IMR-90 (cell line): Measurements from ENCODE around the gene CACNA2D4. TPM values are rescaled to one million over a fixed set of nuclear protein-coding genes. Genes with fewer than 3 reads are reported as not detected.

Experiments used
- ATAC-seq: fragments of 200-7000 bp; cut with Tn5 transposase; 2 replicates; pipeline ENCODE4 v1.9.1; 2020; ENCODE audit warnings: low read depth, mild to moderate bottlenecking, moderate library complexity
- BruUV-seq: library from RNA; stranded (reverse); fragments of 400-500 nt; replicated peaks from 2 replicates; lab custom pipeline; 2021; lab: Mats Ljungman, UMichigan
- CTCF ChIA-PET: fragments of 300-600 bp; formaldehyde crosslinking; extraction: SDS; loops from one replicate; lab custom pipeline; 2021; ENCODE audit warnings: antibody characterized with exemption; lab: Yijun Ruan, JAX
- POLR2A ChIA-PET: fragments of 300-600 bp; sonication (Branson Sonifier 250); formaldehyde crosslinking; loops from one replicate; lab custom pipeline; 2022; ENCODE audit warnings: antibody characterized with exemption; ENCODE audit not compliant: unreplicated experiment; lab: Charles Lee
- DNase-seq: peaks from one replicate; pipeline ENCODE4 v3.0.0; 2013
- H2AFZ ChIP-seq: replicated peaks from 2 replicates; pipeline ENCODE3; 2013; ENCODE audit warnings: low read length, mild to moderate bottlenecking; ENCODE audit not compliant: poor library complexity
- H2AK5ac ChIP-seq: 2 replicates; pipeline ENCODE4 v1.6.1; 2013; ENCODE audit warnings: low read depth, low read length, inconsistent platforms
- H2AK9ac ChIP-seq: replicated peaks from 2 replicates; pipeline ENCODE3; 2013; ENCODE audit warnings: mild to moderate bottlenecking, low read depth, low read length, moderate library complexity; ENCODE audit not compliant: poor library complexity
- H2BK120ac ChIP-seq: 2 replicates; pipeline ENCODE4 v1.6.1; 2013; ENCODE audit warnings: low read depth, low read length, inconsistent platforms
- H2BK15ac ChIP-seq: 3 replicates; pipeline ENCODE4 v1.6.1; 2013; ENCODE audit warnings: low read depth, low read length, inconsistent platforms
- H2BK20ac ChIP-seq: 2 replicates; pipeline ENCODE4 v1.6.1; 2013; ENCODE audit warnings: low read depth, mild to moderate bottlenecking, inconsistent platforms, low read length, moderate library complexity
- H2BK5ac ChIP-seq: 2 replicates; pipeline ENCODE4 v1.6.1; 2013; ENCODE audit warnings: mild to moderate bottlenecking, low read depth, low read length, inconsistent platforms; ENCODE audit not compliant: poor library complexity, severe bottlenecking
- H3K14ac ChIP-seq: replicated peaks from 2 replicates; pipeline ENCODE4 v1.6.1; 2013; ENCODE audit warnings: low read depth, low read length, inconsistent platforms
- H3K18ac ChIP-seq: 2 replicates; pipeline ENCODE4 v1.6.1; 2013; ENCODE audit warnings: low read depth, low read length, control low read depth
- H3K23ac ChIP-seq: 2 replicates; pipeline ENCODE4 v1.6.1; 2013; ENCODE audit warnings: low read depth, low read length, inconsistent platforms
- H3K27ac ChIP-seq: 2 replicates; pipeline ENCODE4 v1.5.1; 2013; ENCODE audit warnings: mild to moderate bottlenecking, control low read depth, low read length; ENCODE audit not compliant: insufficient read depth
- H3K27me3 ChIP-seq: 2 replicates; pipeline ENCODE4 v1.6.1; 2013; ENCODE audit warnings: low read length; ENCODE audit not compliant: control insufficient read depth, insufficient read depth
- H3K36me3 ChIP-seq: 2 replicates; pipeline ENCODE4 v1.6.1; 2013; ENCODE audit warnings: low read length, mixed read lengths; ENCODE audit not compliant: control insufficient read depth, insufficient read depth
- H3K4ac ChIP-seq: 2 replicates; pipeline ENCODE4 v1.6.1; 2013; ENCODE audit warnings: low read depth, low read length, inconsistent platforms
- H3K4me1 ChIP-seq: 2 replicates; pipeline ENCODE4 v1.6.1; 2013; ENCODE audit warnings: low read length, mixed read lengths; ENCODE audit not compliant: control insufficient read depth, insufficient read depth
- H3K4me2 ChIP-seq: 2 replicates; pipeline ENCODE4 v1.6.1; 2013; ENCODE audit warnings: low read depth, mild to moderate bottlenecking, control low read depth, low read length, moderate library complexity
- H3K4me3 ChIP-seq: 2 replicates; pipeline ENCODE4 v1.5.1; 2013; ENCODE audit warnings: low read depth, mild to moderate bottlenecking, control low read depth, low read length, moderate library complexity; ENCODE audit not compliant: insufficient read depth
- H3K56ac ChIP-seq: 2 replicates; pipeline ENCODE4 v1.6.1; 2013; ENCODE audit warnings: low read length, inconsistent platforms; ENCODE audit not compliant: insufficient read depth; ENCODE audit errors: extremely low read depth
- H3K79me1 ChIP-seq, 2 experiments: 2 replicates each; pipeline ENCODE4 v1.6.1; 2013; ENCODE audit warnings: low read length in 2 of 2, inconsistent platforms in 1 of 2, low read depth in 1 of 2
- H3K9ac ChIP-seq: 2 replicates; pipeline ENCODE4 v1.6.1; 2013; ENCODE audit warnings: low read depth, low read length, control low read depth
- H3K9me1 ChIP-seq: 2 replicates; pipeline ENCODE4 v1.6.1; 2013; ENCODE audit warnings: low read length, inconsistent platforms; ENCODE audit not compliant: insufficient read depth
- H3K9me3 ChIP-seq: 2 replicates; pipeline ENCODE4 v1.6.1; 2013; ENCODE audit warnings: low read length; ENCODE audit not compliant: control insufficient read depth, insufficient read depth
- H4K20me1 ChIP-seq: 2 replicates; pipeline ENCODE4 v1.6.1; 2013; ENCODE audit warnings: low read length, inconsistent platforms; ENCODE audit not compliant: insufficient read depth
- H4K5ac ChIP-seq: 2 replicates; pipeline ENCODE4 v1.6.1; 2013; ENCODE audit warnings: mild to moderate bottlenecking, low read depth, low read length, control low read depth
- H4K8ac ChIP-seq, 2 experiments: 2 replicates each; pipeline ENCODE4 v1.6.1; 2013; ENCODE audit warnings: low read depth in 2 of 2, low read length in 2 of 2, control low read depth in 1 of 2, inconsistent platforms in 1 of 2
- H4K91ac ChIP-seq: 2 replicates; pipeline ENCODE4 v1.6.1; 2013; ENCODE audit warnings: low read depth, low read length, inconsistent platforms; ENCODE audit not compliant: insufficient read depth
- CEBPB ChIP-seq: IDR thresholded peaks from 2 replicates; pipeline ENCODE4 v1.6.1; 2012; ENCODE audit warnings: low read depth, low read length, improper control_type of control experiment
- CHD1 ChIP-seq: IDR thresholded peaks from 2 replicates; pipeline ENCODE4 v1.6.1; 2012; ENCODE audit warnings: low read depth, low read length, improper control_type of control experiment
- CTCF ChIP-seq: conservative IDR thresholded peaks from 2 replicates; pipeline ENCODE4 v1.5.1; 2012; ENCODE audit warnings: mild to moderate bottlenecking, low read depth, low read length, improper control_type of control experiment
- FOS ChIP-seq: fragments of 150-350 bp; IDR thresholded peaks from 2 replicates; pipeline ENCODE4 v1.6.1; 2016; ENCODE audit warnings: low read depth, low read length
- MAFK ChIP-seq: IDR thresholded peaks from 2 replicates; pipeline ENCODE4 v1.6.1; 2012; ENCODE audit warnings: low read depth, low read length, improper control_type of control experiment
- MAZ ChIP-seq: IDR thresholded peaks from 2 replicates; pipeline ENCODE4 v1.6.1; 2012; ENCODE audit warnings: low read depth, mild to moderate bottlenecking, low read length, improper control_type of control experiment, moderate library complexity, borderline replicate concordance
- MXI1 ChIP-seq: IDR thresholded peaks from 2 replicates; pipeline ENCODE4 v1.6.1; 2012; ENCODE audit warnings: low read depth, mild to moderate bottlenecking, low read length, moderate library complexity, borderline replicate concordance
- NFE2L2 ChIP-seq: fragments of 150-350 bp; IDR thresholded peaks from 2 replicates; pipeline ENCODE4 v1.6.1; 2016; ENCODE audit warnings: low read depth, mild to moderate bottlenecking, low read length
- POLR2A ChIP-seq: IDR thresholded peaks from 2 replicates; pipeline ENCODE4 v1.6.1; 2012; ENCODE audit warnings: mild to moderate bottlenecking, low read depth, low read length
- RAD21 ChIP-seq: IDR thresholded peaks from 2 replicates; pipeline ENCODE4 v1.6.1; 2012; ENCODE audit warnings: low read length, improper control_type of control experiment
- RCOR1 ChIP-seq: IDR thresholded peaks from 2 replicates; pipeline ENCODE4 v1.6.1; 2012; ENCODE audit warnings: mild to moderate bottlenecking, low read length, improper control_type of control experiment; ENCODE audit not compliant: insufficient replicate concordance
- RFX5 ChIP-seq: IDR thresholded peaks from 2 replicates; pipeline ENCODE4 v1.8.0; 2012; ENCODE audit warnings: low read depth, mild to moderate bottlenecking, low read length, moderate library complexity
- SMC3 ChIP-seq: fragments of 150-350 bp; IDR thresholded peaks from 2 replicates; pipeline ENCODE4 v1.6.1; 2016; ENCODE audit warnings: low read depth, mild to moderate bottlenecking, antibody characterized with exemption, low read length, moderate library complexity
- USF2 ChIP-seq: fragments of 150-350 bp; IDR thresholded peaks from 2 replicates; pipeline ENCODE4 v1.6.1; 2017; ENCODE audit warnings: mild to moderate bottlenecking, antibody characterized with exemption, low read length, low read depth
- WGBS, 2 experiments: methylation state at CpG; one replicate each; pipeline versions ENCODE4 v1.1.5 to v1.1.7; 2013; ENCODE audit warnings: missing lambda C conversion rate in 2 of 2; ENCODE audit not compliant: insufficient read length in 1 of 2; ENCODE audit errors: extremely low coverage in 2 of 2; 5-methylcytosine and 5-hydroxymethylcytosine counted together
- dilution Hi-C: fragments of 300-500 bp; cut with HindIII; formaldehyde crosslinking; loops from one replicate; pipeline ENCODE4 v1.14.3; 2018; ENCODE audit warnings: low sequenced_read_pairs; ENCODE audit not compliant: unreplicated experiment
- in situ Hi-C: fragments of 300-500 bp; cut with MboI; formaldehyde crosslinking; loops from 3 replicates; pipeline ENCODE4 v1.14.3; 2019; ENCODE audit warnings: low sequenced_read_pairs, inconsistent platforms, mixed read lengths
- intact Hi-C: fragments of 100-400 bp; cut with micrococcal nuclease; formaldehyde crosslinking; loops from 2 replicates; pipeline ENCODE4 v1.10.0; 2022
- polyA plus RNA-seq, 3 experiments: library from polyadenylated mRNA; depleted of rRNA; stranded (reverse); fragments of >200 nt; gene quantifications; 2 replicates each; pipeline ENCODE4 v1.2.3, GENCODE V29; 2012; ENCODE audit warnings: low replicate concordance in 1 of 3
- total RNA-seq: library from RNA; depleted of rRNA; stranded (reverse); fragments of >200 nt; gene quantifications from 2 replicates; pipeline ENCODE4 v1.2.3, GENCODE V29; 2012
- TF ChIP-seq, protein P1 (sequence below): fragments of 150-350 bp; IDR thresholded peaks from 2 replicates; pipeline ENCODE4 v1.6.1; 2016; ENCODE audit warnings: low read depth, mild to moderate bottlenecking, low read length, moderate library complexity, borderline replicate concordance

CACNA2D4 gene
- total and polyA plus RNA-seq, 2 of the 4 experiments (the other 2 are of a cell fraction), result 0.18 to 0.22 TPM

DNA sequence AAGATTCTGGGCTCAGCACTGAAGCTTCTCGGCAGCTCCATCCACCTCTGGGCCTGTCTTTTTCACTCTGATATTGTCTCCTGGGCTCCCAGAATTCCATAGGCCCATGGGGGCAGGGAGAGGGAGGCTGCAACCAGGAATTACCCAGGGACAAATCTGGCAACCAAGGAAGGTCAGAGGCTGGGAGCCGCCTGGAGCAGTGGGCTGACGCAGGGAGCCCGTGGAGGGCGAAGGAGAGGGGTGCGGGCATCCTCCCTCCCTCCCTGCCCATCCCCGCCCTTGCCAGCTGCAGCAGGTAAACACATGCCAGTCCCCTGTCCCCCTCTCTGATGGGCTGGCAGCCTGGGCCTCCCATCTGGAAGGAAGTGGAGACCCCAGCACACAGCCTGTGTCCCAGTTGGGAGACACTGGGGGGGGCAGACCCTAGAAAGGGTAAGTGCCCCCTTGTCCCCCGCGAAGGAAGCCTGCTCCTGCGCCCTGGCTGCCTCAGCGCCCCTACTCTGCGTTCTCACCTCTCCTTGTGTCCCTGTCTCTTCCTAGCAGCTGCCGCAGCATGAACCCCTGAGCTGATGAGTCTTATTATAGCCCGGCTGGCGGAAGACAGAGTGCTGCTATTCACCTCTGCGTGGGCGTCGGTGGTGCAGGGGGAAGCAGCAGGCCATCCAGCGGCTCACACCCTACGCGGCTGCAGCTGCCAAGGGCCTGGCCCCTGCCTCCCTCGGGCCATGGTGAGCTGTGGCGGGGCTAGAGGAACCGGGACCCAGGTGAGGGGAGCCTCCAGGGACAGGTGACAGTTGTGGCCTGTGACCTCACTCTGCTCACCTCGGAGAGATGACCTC is 91.4 kb downstream of the CACNA2D4 start:
- Histone ChIP-seq H3K9me3 (no peaks in the 10 kb centered on the region), H4K8ac (no peak overlapping the region), H3K79me1 (no peaks in the 10 kb centered on the region), H3K4ac (no peak overlapping the region), H3K36me3 (no peaks in the 10 kb centered on the region), H2AK5ac (no peak overlapping the region), H4K91ac (no peak overlapping the region), H3K18ac (no peak overlapping the region), H3K9ac (no peak overlapping the region), H3K14ac (no peak overlapping the region), H3K56ac (no peak overlapping the region), H2BK5ac (no peak overlapping the region), H3K23ac (no peak overlapping the region), H3K9me1 (no peaks in the 10 kb centered on the region), H2BK20ac (no peak overlapping the region), H2BK120ac (no peak overlapping the region), H4K5ac (no peak overlapping the region), H3K27me3 (peaks cover 69% of the 10 kb centered on the region), H2AK9ac (no peak overlapping the region), H3K4me1 (no peaks in the 10 kb centered on the region), H4K20me1 (no peaks in the 10 kb centered on the region; the same call in 1 of the 2 replicates), H2BK15ac (no peak overlapping the region), H2AFZ (no peak overlapping the region), H3K4me2 (no peak overlapping the region), H3K27ac (no peak overlapping the region), H3K4me3 (no peak overlapping the region)
- ChIA-PET CTCF (no interaction called here), POLR2A (no interaction called here)
- in situ Hi-C loops, result no loop called here
- dilution Hi-C loops, result no loop called here
- ATAC-seq (no peak), DNase-seq (no peak)
- BruUV-seq, result no TSS peak
- 72% methylated on average over 17 of the region's 25 CpGs; no CpG with 5 or more reads in 1 of the 2 experiments for WGBS, 2 experiments
- TF ChIP-seq, protein P1, sequence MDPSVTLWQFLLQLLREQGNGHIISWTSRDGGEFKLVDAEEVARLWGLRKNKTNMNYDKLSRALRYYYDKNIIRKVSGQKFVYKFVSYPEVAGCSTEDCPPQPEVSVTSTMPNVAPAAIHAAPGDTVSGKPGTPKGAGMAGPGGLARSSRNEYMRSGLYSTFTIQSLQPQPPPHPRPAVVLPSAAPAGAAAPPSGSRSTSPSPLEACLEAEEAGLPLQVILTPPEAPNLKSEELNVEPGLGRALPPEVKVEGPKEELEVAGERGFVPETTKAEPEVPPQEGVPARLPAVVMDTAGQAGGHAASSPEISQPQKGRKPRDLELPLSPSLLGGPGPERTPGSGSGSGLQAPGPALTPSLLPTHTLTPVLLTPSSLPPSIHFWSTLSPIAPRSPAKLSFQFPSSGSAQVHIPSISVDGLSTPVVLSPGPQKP, result no peak
- TF ChIP-seq RCOR1, result no peak
- no peak for TF ChIP-seq CEBPB
- no peak for TF ChIP-seq NFE2L2
- no peak for TF ChIP-seq FOS
- no peak for TF ChIP-seq RAD21
- no peak for TF ChIP-seq CHD1
- TF ChIP-seq MXI1, result no peak
- TF ChIP-seq MAZ, result no peak
- no peak for TF ChIP-seq POLR2A
- no peak for TF ChIP-seq RFX5
- TF ChIP-seq CTCF, result no peak
- no peak for TF ChIP-seq USF2
- no peak for TF ChIP-seq SMC3
- no peak for TF ChIP-seq MAFK
- intact Hi-C loops, result no loop called here
